Endothelial cell of umbilical vein (primary cell): ENCODE measurements around the gene ARL5B.

ENCODE experiments used
- EZH2 ChIP-seq: IDR thresholded peaks from 2 replicates; pipeline ENCODE4 v1.6.1; 2012; ENCODE audit warnings: borderline replicate concordance, low read depth, mild to moderate bottlenecking, moderate library complexity, low read length, inconsistent platforms; ENCODE audit not compliant: severe bottlenecking
- GATA2 ChIP-seq: IDR thresholded peaks from 2 replicates; pipeline ENCODE4 v1.7.0; 2011; ENCODE audit warnings: low read depth, mild to moderate bottlenecking, moderate library complexity, mixed read lengths, low read length; ENCODE audit not compliant: insufficient read length, insufficient read depth
- MAX ChIP-seq: IDR thresholded peaks from 2 replicates; pipeline ENCODE4 v1.6.1; 2011; ENCODE audit not compliant: insufficient read depth, insufficient read length
- MYC ChIP-seq: IDR thresholded peaks from one replicate; pipeline ENCODE4 v1.6.1; 2011; ENCODE audit warnings: mild to moderate bottlenecking, low read depth, low read length
- POLR2A ChIP-seq: IDR thresholded peaks from 2 replicates; pipeline ENCODE4 v1.6.1; 2012; ENCODE audit warnings: low read depth, mild to moderate bottlenecking, control low read depth, low read length
- POLR2AphosphoS5 ChIP-seq: IDR thresholded peaks from 2 replicates; pipeline ENCODE4 v1.6.1; 2012; ENCODE audit warnings: low read depth, mild to moderate bottlenecking, control low read depth, low read length, moderate library complexity; ENCODE audit not compliant: insufficient read depth
- TF ChIP-seq, protein P1 (sequence below), 2 donors: IDR thresholded peaks; 1 replicate in 1 of 2; 2 replicates in 1 of 2; pipeline ENCODE4 v1.5.1; 2011; ENCODE audit warnings: low read length in 2 of 2, mild to moderate bottlenecking in 2 of 2, moderate library complexity in 2 of 2, control low read depth in 1 of 2, inconsistent platforms in 1 of 2, low read depth in 1 of 2; ENCODE audit not compliant: insufficient read depth in 1 of 2; ENCODE audit errors: extremely low read depth in 1 of 2

- TF ChIP-seq, protein P1, sequence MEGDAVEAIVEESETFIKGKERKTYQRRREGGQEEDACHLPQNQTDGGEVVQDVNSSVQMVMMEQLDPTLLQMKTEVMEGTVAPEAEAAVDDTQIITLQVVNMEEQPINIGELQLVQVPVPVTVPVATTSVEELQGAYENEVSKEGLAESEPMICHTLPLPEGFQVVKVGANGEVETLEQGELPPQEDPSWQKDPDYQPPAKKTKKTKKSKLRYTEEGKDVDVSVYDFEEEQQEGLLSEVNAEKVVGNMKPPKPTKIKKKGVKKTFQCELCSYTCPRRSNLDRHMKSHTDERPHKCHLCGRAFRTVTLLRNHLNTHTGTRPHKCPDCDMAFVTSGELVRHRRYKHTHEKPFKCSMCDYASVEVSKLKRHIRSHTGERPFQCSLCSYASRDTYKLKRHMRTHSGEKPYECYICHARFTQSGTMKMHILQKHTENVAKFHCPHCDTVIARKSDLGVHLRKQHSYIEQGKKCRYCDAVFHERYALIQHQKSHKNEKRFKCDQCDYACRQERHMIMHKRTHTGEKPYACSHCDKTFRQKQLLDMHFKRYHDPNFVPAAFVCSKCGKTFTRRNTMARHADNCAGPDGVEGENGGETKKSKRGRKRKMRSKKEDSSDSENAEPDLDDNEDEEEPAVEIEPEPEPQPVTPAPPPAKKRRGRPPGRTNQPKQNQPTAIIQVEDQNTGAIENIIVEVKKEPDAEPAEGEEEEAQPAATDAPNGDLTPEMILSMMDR (IDR thresholded peaks at IDR 0.05; ENCODE audit: extremely low read depth in 1 of 2, insufficient read depth in 1 of 2, low read depth in 1 of 2, low read length in 2 of 2) = no peak
- TF ChIP-seq GATA2 = no peak
- no peak for TF ChIP-seq POLR2AphosphoS5
- TF ChIP-seq POLR2A = no peak
- TF ChIP-seq MYC = no peak
- TF ChIP-seq EZH2 = no peak
- no peak for TF ChIP-seq MAX
Observed at GRCh38 chr10:18685555-18685954, 26.3 kb downstream of the ARL5B start.
